ENCODE data around the gene KRT80.

Gene KRT80

GRCh38 chr12:52210925-52211650 lies 19.3 kb upstream of the KRT80 start:
- no peak for DNase-seq (ENCODE audit: low read depth)

- DNase-seq (ENCODE audit: low read depth), result no peak
Measured at GRCh38 chr12:52210186-52210924, 18.5 kb upstream of the KRT80 start.

- no peak for DNase-seq (ENCODE audit: low read depth)
Measured at GRCh38 chr12:52209321-52209720, 17.5 kb upstream of the KRT80 start.

- no peak for DNase-seq (ENCODE audit: low read depth)
Measured at GRCh38 chr12:52208424-52209165, 16.8 kb upstream of the KRT80 start.

- no peak for DNase-seq (ENCODE audit: low read depth)
Measured at GRCh38 chr12:52207895-52208294, 16.1 kb upstream of the KRT80 start.

- DNase-seq (ENCODE audit: low read depth), result no peak
Measured at GRCh38 chr12:52207106-52207505, 15.3 kb upstream of the KRT80 start.

- no peak for DNase-seq (ENCODE audit: low read depth)
Measured at GRCh38 chr12:52206304-52207040, 14.7 kb upstream of the KRT80 start.

- DNase-seq (ENCODE audit: low read depth), result no peak
Measured at GRCh38 chr12:52205612-52206303, 13.9 kb upstream of the KRT80 start.

DNA sequence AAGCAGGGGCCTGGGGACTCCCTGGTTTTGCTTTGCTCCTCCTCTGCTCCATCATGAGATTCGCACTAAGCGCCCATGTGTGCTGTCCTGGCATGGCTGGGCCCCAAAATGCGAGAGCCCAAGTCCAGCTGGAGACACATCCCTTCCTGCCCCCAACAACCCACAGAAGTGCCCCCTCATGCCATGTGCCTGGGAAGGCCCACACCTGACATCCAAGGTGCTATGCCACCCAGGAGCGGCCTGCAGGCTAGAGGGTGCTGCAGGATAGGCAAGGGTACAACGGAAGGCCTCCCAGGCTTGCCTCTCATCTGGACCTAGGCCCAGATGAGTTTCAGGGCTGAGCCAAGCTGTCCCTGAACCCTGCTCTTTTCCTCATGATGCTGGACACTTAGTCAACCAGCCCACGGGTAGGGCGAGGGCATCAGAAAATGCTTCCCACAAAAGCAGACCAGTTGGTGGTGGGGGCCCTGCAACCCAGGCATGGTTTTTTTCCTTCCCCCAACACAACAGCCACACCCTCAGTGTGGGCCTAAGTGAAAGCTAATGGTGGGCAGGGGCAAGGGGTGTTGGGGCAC lies 13.2 kb upstream of the KRT80 start:
- no peak for DNase-seq (ENCODE audit: low read depth)

DNA sequence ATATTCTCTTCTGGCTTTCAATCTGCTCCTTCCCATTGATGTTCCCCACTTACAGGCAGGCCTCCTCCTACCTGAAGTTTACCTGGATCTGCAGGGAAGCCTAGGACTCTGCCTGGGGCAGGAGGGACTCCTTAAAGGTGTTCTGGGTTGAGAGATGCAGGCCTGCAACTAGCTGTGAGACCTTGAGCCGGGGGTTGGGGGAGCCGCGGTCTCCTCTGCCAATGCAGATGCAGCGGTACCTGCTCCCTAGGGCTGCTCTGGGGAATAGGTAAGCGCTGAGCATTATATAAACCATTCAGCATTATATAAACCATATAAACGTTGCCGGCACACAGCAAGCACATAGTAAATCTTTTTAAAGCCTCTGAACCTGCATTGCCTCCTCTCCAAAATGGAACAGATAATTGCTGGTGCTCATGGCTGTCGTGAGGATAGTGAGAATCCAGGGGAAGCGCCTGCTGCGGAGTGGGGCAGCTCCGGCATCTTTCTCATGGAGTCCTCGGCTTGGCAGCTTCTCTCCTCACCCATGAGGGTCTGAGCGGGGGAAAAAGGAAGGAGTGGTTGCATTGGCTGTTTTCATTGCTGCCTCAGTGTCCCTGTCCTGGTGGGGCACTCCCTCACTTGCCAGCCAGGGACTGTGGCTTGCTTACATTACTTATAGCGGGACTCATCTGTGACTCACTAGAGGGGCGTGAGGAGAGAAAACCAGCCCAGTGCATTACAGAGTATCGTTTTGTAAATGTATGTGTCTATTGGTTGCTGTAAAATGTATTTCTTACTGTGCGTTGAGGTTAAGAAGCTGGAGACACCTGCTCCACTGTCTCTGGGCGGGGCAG lies 12.5 kb upstream of the KRT80 start:
- DNase-seq (ENCODE audit: low read depth), result no peak

GRCh38 chr12:52203079-52203921 lies 11.5 kb upstream of the KRT80 start:
- no peak for DNase-seq (ENCODE audit: low read depth)

- DNase-seq (ENCODE audit: low read depth), result no peak
Measured at GRCh38 chr12:52202361-52203078, 10.7 kb upstream of the KRT80 start.

- DNase-seq (ENCODE audit: low read depth), result no peak
Measured at GRCh38 chr12:52201451-52201839, 9.6 kb upstream of the KRT80 start.

DNA sequence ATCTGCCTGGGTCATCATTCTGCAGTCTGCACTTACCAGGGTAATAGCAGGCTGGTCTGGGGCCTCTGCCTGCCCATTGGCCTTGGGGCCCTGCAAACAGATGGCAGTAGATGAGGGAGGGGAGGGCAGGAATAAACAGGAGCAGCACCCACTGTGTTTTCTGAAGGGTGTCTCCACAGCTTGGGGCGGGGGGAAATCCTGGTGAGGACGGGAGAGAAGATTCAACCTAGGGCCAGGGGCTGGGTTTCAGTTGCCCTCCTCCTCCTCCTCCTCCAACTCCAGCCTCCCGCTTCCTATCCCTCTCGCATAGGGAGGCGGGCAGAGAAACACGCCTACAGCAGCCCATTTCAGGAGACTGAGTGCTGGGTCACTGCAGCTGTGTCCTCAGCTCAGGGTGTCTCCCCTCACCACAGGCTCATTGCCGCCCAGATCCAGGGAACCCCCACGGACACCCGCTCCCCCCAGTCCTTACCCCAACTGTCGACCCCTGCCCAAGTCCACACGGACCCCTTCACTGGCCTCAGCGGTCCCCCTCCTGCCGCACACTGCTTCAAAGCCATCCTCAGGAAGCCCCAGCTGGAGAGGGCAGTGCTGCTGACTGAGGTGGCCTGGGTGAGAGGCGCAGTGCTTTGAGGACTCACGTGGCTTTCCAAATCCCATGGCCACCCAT lies 9.1 kb upstream of the KRT80 start:
- DNase-seq (ENCODE audit: low read depth), result no peak

- DNase-seq (ENCODE audit: low read depth), result no peak
Measured at GRCh38 chr12:52200086-52200780, 8.4 kb upstream of the KRT80 start.

- DNase-seq (ENCODE audit: low read depth), result no peak
Measured at GRCh38 chr12:52199294-52199919, 7.6 kb upstream of the KRT80 start.
